GM21526 (cell line): ENCODE data around the gene FIBCD1.

Experiments used
- ATAC-seq: cut with Tn5 transposase; IDR thresholded peaks from one replicate; pipeline ENCODE4 v1.9.1; 2021; ENCODE audit warnings: moderate library complexity; ENCODE audit not compliant: unreplicated experiment, low FRiP score

FIBCD1 gene

DNA sequence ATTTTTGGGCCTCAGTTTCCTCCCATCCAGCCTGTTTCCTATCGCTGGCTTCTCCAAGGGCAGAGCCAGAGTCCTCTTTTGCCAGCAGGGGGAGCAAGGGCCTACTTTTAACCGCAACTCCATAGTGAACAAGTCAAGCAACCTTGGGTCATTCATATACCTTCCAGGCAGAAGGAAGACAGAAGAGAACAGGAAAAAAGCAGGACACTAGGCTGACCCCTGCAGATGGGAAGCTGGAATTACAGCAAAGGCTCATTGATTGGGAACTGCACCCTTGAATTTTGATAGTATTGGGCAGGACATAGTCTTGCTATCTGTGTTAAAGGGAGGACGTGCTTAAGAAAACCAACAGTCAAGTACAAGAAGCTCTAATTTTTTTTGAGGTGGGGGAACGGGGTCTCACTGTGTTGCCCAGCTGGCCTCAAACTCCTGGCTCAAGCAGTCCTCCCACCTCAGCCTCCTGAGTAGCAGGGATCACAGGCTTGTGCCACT, 72.5 kb downstream of the FIBCD1 start:
- ATAC-seq = no peak

DNA sequence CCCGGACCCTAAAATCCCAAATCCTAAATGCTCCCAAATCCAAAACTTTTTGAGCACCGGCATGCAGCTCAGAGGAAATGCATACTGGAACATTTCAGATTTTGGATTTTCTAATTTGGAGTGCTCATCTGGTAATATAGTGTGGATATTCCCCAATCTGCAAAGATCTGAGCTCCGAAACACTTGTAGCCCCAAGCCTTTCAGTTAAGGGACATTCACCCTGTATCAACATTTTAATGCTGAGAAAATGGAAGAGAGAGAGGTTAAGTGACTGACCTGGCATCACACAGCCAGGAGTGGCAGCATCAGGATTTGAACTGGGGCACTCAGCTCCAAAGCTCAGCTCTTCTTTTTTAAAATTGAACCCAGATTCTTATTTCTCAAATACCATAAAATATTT, 73.1 kb downstream of the FIBCD1 start:
- no peak for ATAC-seq

DNA sequence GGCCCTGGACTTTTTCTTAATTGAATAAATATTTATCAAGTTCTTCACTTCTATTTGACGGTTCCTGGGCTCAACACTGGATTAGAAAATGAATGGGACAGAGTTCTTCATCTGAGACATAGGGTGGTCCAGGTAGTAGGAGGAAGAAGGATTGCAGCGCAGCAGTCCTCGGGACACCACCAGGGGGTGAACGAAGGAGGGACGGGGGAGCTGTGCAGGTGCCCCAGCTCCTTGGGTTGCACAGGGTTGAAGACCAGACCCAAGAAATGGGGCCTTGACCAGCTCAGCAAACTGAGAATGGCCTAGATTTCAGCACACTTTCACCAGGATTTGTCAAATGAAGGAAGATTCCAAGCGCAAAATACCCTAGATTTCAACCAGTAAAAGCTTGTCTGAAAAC, 74.5 kb downstream of the FIBCD1 start:
- no peak for ATAC-seq

DNA sequence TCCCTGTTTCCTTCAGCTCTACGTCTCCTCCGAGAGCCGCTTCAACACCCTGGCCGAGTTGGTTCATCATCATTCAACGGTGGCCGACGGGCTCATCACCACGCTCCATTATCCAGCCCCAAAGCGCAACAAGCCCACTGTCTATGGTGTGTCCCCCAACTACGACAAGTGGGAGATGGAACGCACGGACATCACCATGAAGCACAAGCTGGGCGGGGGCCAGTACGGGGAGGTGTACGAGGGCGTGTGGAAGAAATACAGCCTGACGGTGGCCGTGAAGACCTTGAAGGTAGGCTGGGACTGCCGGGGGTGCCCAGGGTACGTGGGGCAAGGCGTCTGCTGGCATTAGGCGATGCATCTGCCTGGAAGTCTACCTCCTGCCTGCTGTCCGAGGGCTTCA, 76.3 kb downstream of the FIBCD1 start:
- no peak for ATAC-seq

DNA sequence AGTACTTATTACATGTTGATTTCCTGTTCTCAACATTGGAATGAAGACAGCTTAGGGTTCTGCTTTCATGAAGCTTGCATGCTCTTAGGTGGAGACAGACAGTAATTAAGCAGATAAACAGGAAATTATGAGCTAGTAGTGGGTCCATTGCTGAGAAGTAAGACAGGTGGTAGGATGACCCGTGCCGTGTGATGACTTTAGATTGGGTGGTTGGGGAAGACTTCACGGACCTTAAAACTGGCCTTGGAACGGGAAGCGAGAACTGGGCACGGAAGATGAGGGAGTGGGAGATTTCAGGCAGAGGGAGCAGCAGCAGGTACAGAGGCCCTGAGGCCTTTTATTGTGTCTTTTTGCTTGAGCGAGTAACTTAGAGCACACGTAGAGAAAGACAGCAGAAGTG, 76.8 kb downstream of the FIBCD1 start:
- ATAC-seq = no peak

DNA sequence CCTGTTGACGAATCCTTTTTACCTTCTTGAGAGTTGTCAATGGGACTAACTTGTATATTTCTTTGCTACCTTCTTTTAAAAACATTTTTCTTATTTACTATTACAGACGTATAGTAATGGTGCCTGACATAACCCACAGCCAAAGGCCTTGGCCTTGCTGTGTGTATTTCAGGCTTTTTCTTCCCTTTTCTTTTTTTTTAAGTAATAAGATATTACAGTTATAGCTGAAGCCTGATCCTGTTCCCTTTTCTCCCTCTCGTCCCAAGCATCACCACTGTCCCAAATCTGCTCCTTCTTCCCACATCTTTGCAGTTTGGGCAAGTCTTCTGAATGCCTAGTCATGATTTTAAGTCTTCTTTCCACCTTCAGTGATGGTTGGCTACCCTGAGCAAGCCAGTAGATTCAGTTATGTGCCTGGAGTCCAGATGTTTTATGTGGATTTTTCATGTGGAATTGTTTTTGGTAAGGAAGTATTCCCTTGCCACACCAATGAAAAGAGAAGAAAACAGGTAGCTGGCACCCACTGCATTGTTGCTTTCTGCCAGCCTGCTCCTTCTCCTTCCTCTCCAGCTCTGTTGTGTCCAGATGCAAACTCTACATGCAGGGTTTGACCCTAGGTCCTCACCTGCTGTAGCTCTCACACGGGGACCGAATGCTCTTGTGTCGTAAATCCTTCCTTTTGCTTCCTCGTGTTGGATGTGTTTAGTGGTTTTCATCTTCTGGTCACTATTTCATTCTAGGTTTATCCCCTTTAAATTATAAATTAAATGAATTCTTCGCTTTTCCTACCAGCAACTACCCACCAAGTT, 77.5 kb downstream of the FIBCD1 start:
- no peak for ATAC-seq

DNA sequence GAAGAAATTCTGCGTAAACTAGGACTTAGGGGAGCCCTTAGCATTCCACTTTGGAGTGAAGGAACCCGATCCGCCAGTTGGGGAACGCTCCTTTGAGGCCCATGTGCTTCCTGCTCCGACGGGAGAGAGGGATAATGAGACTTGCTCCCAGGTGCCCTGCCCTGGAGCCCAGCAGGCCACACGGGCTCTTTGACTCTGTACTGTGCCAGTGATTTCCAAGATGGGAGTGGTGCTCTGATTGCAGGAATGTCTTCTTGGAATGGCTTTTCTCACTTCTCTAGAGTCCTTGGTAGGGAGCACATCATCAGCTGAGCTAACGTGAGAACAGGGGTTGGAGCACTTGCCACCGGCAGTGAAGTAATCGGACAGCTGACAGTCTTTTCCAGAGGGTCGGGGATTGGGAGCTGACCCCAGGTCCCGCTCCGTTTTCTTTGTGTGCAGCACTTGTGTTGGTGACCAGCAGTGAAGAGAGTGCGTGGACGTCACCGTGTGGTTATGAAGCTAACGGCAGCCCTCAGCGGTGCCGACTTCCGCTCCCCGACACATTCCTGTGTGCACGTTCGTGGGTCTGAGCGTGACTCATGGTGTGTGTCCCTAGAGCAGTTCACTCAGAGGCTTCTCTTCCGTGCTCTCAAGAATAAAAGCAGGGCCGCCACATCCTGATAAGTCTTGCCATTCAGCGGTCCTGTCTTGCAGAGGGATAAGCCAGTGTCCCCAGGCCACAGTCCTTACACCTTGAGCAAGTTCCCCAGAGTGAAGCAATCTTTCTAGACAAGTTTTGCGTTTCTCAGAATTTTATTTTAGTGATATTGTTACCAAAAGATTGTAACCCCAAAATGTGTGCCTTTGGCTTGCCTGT, 78.4 kb downstream of the FIBCD1 start:
- ATAC-seq = no peak

DNA sequence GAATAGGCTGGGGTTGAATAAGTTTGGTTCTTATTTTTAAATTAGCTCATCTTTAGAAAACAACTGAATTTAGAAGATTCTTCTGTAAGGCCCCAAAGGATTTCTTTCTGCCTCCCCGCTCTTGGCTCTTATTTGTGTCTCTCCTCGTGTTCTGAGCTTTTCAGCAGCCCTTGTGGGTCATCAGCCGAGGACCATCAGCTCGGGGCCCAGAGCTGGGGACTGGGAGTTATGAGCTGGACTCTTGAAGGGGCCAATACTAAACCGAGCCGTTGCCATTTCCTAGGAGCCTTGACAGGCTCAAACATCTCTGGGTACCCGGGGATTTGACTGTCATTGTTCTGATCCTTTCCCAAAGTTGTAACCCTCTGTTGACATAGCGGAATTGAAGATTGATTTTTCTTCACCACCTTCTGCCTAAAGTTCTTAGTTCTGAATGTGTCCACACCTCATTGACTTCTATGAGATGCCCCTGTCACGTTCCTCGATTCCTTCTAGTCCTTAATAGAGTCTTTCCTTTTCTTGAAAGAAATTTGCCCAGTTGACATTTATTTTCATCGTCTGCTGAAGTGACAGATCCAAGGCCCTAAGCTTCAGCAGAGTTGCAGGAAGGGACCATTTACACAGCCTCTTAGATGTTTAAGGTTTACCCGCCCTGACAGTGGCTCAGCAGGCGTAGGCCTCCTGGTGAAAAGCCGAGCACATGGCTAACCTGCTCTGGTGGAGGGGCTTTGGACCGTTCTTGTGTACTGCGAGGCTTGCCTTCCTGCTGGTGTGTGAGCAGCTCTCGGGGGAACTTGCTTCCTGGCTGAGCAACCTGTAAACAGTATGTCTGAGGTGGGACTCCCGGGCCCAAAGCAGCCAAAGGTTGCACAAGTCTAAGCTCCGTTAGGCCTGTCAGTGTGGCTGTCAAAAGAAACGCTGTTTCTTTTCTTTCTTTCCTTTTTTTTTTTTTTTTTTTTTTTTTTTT, 80.0 kb downstream of the FIBCD1 start:
- no peak for ATAC-seq

DNA sequence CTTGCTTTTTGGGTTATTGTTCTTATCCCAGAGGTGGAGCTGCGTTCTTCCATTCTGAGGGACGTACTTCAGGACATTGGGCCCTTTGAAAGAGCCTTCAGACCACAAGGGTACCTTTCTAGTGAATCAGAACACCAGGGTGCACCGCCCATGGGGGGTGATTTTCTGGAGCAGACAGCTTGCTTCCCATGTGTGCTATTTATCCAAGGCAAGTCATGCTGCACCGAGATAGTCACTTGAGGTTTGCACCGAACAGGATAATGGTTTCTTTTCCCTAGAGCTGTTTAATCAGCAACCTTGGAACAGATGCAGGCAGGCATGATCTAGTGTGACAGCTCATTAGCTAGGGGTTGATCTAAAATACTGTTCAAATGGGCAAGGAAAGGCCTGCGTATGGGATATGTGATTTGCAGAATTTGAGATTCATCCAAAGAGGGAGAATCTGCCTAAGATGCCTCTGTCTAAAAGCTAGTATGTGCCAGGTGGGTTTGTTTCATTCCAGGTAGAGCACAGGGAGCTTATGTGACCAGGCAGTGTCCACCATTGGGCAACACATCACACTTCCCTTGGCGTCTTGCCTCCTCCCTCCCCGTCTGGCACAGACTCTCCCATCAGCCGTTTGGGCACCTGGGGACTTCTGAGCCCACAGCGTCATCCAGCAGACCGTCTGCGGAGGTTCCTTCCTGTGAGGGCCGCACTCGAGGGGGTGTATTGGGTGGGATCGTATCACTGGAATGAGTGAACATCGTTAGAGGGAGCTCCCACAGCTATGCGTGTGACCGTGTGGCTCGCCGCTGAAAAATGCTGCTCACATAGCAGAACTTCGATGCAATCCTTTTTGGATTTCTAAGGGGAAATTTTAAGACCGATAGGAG, 80.9 kb downstream of the FIBCD1 start:
- ATAC-seq = no peak

DNA sequence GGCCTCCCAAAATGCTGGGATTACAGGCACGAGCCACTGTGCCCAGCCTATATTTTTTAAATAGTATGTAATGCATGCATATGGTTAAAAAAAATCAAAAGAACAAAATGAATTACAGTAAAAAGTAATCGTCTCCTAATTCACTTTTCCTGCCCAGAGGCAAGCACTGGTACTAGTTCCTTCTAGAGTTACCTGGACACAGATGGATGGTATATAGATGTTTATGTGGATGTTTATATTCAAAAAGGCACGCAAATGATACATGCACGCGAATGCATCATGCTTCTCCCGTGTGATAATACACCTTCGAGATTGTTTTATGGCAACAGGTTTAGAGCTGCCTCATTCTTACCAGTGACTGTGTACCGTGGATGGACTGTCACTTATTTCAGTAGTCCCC, 82.6 kb downstream of the FIBCD1 start:
- no peak for ATAC-seq

DNA sequence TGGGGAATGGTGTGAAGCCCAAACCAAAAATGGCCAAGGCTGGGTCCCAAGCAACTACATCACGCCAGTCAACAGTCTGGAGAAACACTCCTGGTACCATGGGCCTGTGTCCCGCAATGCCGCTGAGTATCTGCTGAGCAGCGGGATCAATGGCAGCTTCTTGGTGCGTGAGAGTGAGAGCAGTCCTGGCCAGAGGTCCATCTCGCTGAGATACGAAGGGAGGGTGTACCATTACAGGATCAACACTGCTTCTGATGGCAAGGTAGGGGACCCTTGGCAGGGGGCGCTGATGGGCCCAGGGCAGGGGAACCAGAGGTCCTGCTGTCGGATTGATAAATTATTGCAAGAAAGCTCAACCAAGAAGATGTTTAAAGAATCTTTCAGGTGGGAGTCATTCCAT, 84.2 kb downstream of the FIBCD1 start:
- ATAC-seq = no peak

DNA sequence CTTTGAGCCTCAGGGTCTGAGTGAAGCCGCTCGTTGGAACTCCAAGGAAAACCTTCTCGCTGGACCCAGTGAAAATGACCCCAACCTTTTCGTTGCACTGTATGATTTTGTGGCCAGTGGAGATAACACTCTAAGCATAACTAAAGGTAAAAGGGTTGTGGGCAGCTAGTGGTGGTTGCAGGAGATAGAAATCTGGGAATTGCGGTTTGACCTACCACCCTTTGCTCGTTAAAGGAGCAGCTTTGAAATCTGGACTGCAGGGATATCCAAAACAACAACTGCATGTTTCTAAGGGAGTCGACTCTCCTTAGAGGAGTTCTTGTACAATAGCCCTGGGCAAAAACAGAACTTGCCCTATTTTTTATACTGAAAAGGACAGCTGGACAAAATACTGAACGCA, 85.0 kb downstream of the FIBCD1 start:
- ATAC-seq = no peak

DNA sequence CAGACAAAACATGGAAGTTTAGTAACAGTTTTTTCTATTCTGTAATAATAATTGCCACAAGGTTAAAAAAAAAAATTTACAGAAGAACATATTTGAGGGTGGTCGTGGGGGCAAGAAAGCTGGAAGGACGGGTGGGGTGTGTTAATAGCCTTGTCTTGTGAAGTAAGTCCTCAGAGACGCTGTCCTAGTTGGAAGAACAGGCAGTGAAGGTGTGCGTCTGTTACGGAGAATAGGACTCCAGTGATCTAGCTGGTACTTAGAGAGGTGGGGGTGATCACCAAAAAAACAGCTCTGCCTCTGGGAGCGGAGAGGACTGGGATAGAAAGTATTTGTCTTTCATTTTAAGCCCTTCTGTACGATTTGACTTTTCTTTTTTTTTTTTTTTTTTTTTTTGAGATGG, 86.2 kb downstream of the FIBCD1 start:
- no peak for ATAC-seq
